Right lobe of liver (tissue), 6 donors: ENCODE measurements around the gene GEMIN4. TPM values are rescaled to one million over a fixed set of nuclear protein-coding genes. Genes with fewer than 3 reads are reported as not detected.

ENCODE experiments used
- ATAC-seq, 4 donors: fragments of 200-7000 bp; cut with Tn5 transposase; one replicate each; pipeline ENCODE4 v1.9.1; 2020; ENCODE audit warnings: mild to moderate bottlenecking in 4 of 4, moderate library complexity in 4 of 4
- DNase-seq, 3 donors: peaks; one replicate each; pipeline ENCODE4 v3.0.0-alpha.2; 2020
- H3K27ac ChIP-seq, 3 donors: fragments of 200-600 bp; one replicate each; pipeline ENCODE4 v1.8.0; 2022
- H3K27me3 ChIP-seq, 2 donors: fragments of 200-600 bp; one replicate each; pipeline ENCODE4 v1.8.0; 2022
- H3K36me3 ChIP-seq, 4 donors: fragments of 200-600 bp; sonication (generic) in 1 of 4; one replicate each; pipeline versions ENCODE4 v1.5.1 to v1.8.0; 2017 to 2022; ENCODE audit warnings: control low read depth in 1 of 4
- H3K4me1 ChIP-seq, 4 donors: fragments of 200-600 bp; sonication (generic) in 1 of 4; one replicate each; pipeline versions ENCODE4 v1.5.1 to v1.8.0; 2017 to 2022; ENCODE audit warnings: control low read depth in 1 of 4
- H3K4me3 ChIP-seq, 3 donors: fragments of 200-600 bp; one replicate each; pipeline ENCODE4 v1.8.0; 2022
- H3K9me3 ChIP-seq, 4 donors: fragments of 200-600 bp; sonication (generic) in 1 of 4; one replicate each; pipeline versions ENCODE4 v1.5.1 to v1.8.0; 2017 to 2022; ENCODE audit warnings: control low read depth in 1 of 4
- CTCF ChIP-seq, 4 donors: fragments of 200-600 bp in 3 of 4; fragments of 450-650 bp in 1 of 4; IDR thresholded peaks; one replicate each; pipeline versions ENCODE4 v1.5.1 to v1.8.0; 2016 to 2022; ENCODE audit warnings: antibody characterized with exemption in 4 of 4, mild to moderate bottlenecking in 2 of 4
- POLR2A ChIP-seq: fragments of 450-650 bp; IDR thresholded peaks from one replicate; pipeline ENCODE4 v1.6.1; 2017; ENCODE audit warnings: antibody characterized with exemption, mild to moderate bottlenecking
- WGBS: methylation state at CpG from one replicate; pipeline ENCODE4 v1.1.6; 2018; ENCODE audit warnings: low coverage, low lambda C conversion rate; ENCODE audit not compliant: insufficient coverage; ENCODE audit errors: missing lambda C conversion rate; 5-methylcytosine and 5-hydroxymethylcytosine counted together
- intact Hi-C, 2 donors: fragments of 100-400 bp; cut with DNase I; formaldehyde crosslinking; loops; one replicate each; pipeline versions ENCODE4 v1.11.2 to v1.14.1; 2022
- total RNA-seq, 6 experiments: library from RNA; depleted of rRNA in 2 of 6; stranded (reverse); fragments of >200 nt in 2 of 6; fragmentation: NEBNext Ultra II Directional in 3 of 6; extraction: Animal tissue kit (Norgen Biotek cat#: 25700) in 3 of 6; gene quantifications; one replicate each; pipeline versions ENCODE4 v1.1.0 to v1.2.4, GENCODE V29; 2016 to 2023
- donor health status: DM: no; HTN: yes; CAD: no.
- donor health status: DM: no; HTN: no; CAD: no.
- donor health status: DM: no; HTN: no; CAD: no.
- donor health status: DM: no; HTN: yes; CAD: no.
- donor health status: DM: no; HTN: yes; CAD: no.

GEMIN4 gene
- total RNA-seq, 6 experiments from 2014 or later: 7.1 to 10.1 (median 8.0) TPM

GRCh38 chr17:743139-743538 is 8.9 kb downstream of the GEMIN4 start:
- H3K27ac ChIP-seq: no peak overlapping the region
- H3K27me3 ChIP-seq: no peaks in the 10 kb centered on the region
- TF ChIP-seq POLR2A: no peak
- no peak for TF ChIP-seq CTCF (IDR thresholded peaks at IDR 0.05)
- ATAC-seq: no peak
- H3K36me3 ChIP-seq: peaks cover 0 to 20% (median 6%) of the 10 kb centered on the region in 4 donors
- intact Hi-C loops: no loop called here
- peaks cover 0 to 3% (median 0%) of the 10 kb centered on the region in 4 donors for H3K4me1 ChIP-seq
- no peak overlapping the region for H3K4me3 ChIP-seq
- no peak for DNase-seq
- 83% methylated on average over 2 of the region's 4 CpGs for WGBS
- H3K9me3 ChIP-seq: no peaks in the 10 kb centered on the region

DNA sequence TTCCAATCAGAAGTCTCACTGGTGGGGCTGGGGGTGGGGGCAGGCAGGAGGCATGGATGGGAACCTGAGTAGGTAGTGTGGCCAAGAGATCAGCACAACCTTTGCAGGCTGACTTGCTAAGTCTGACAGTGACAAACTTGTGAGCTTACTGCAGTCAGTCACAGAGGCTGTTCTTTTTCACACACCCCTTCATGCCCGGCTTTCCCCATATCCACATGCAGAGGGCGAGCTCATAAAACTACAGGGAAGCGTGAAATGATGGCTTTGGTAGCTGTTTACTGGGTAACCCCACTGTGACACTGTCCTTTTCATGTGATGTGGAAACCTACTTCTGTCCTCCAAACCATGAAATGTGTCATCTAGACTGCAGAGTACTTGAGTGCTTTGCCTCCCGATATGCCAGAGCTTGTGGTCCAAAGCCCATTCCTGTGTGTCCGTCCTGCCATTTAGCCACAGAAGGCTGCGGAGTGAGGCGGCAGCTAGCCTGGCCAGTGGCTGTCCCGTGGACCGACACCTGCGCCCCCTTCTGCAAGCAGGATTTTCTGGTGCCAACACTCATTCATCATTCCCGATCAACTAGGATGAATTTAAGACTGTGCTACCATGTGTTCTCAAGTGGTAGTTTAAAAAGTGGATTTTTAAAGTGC is 9.8 kb downstream of the GEMIN4 start:
- no peak overlapping the region for H3K27ac ChIP-seq
- WGBS: 93% methylated on average over 3 of the region's 11 CpGs
- TF ChIP-seq POLR2A: no peak
- TF ChIP-seq CTCF (IDR thresholded peaks at IDR 0.05): no peak
- H3K4me3 ChIP-seq: no peak overlapping the region
- ATAC-seq (no peak), DNase-seq (no peak)
- no peaks in the 10 kb centered on the region for H3K9me3 ChIP-seq
- intact Hi-C loops: no loop called here
- peaks cover 0 to 16% (median 3%) of the 10 kb centered on the region in 4 donors for H3K36me3 ChIP-seq
- H3K27me3 ChIP-seq: no peaks in the 10 kb centered on the region
- peaks cover 0 to 3% (median 0%) of the 10 kb centered on the region in 4 donors for H3K4me1 ChIP-seq

DNA sequence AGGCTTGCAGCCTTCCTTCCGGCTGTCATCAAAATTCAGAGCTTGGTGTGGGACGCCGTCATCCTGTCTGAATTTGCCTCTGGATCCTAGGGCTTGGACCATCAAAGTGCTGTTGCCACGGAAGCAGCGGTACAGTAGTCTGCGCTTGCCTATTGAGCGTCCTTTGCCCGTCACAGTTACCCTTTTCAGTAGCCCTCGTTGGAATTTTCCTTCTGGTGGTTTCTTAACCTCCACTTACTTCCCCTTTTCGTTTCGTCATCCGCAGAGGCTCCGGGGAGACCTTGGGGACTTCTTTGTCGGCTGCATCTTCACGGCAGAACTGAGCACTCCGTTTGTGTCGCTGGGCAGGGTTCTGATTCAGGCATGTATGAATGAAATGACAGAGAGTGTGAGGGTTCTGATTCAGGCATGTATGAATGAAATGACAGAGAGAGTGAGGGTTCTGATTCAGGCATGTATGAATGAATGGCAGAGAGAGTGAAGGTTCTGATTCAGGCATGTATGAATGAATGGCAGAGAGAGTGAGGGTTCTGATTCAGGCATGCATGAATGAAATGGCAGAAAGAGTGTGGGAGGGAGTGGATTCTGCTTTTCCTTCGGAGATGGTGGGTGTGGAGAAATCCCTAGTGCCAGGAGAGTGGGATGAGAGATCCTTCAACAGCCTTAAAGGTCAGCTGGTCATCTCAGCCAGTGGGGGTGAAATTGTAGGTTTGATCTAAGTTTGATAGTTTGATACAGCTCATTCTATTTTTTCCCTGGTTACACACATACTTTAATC is 11.6 kb downstream of the GEMIN4 start:
- TF ChIP-seq POLR2A (no peak), CTCF (IDR thresholded peaks at IDR 0.05) (no peak)
- ATAC-seq: peak in 3 of 4 donors; percentile 32 to 60 (median 58)
- WGBS: 57% methylated on average over 12 of the region's 18 CpGs
- no peak for DNase-seq
- intact Hi-C loops: no loop called here
- peaks cover 0 to 2% (median 0%) of the 10 kb centered on the region in 4 donors for H3K4me1 ChIP-seq
- no peak overlapping the region for H3K27ac ChIP-seq
- no peak overlapping the region for H3K4me3 ChIP-seq
- H3K9me3 ChIP-seq: no peaks in the 10 kb centered on the region
- H3K27me3 ChIP-seq: no peaks in the 10 kb centered on the region
- peaks cover 0 to 10% (median 2%) of the 10 kb centered on the region in 4 donors for H3K36me3 ChIP-seq

DNA sequence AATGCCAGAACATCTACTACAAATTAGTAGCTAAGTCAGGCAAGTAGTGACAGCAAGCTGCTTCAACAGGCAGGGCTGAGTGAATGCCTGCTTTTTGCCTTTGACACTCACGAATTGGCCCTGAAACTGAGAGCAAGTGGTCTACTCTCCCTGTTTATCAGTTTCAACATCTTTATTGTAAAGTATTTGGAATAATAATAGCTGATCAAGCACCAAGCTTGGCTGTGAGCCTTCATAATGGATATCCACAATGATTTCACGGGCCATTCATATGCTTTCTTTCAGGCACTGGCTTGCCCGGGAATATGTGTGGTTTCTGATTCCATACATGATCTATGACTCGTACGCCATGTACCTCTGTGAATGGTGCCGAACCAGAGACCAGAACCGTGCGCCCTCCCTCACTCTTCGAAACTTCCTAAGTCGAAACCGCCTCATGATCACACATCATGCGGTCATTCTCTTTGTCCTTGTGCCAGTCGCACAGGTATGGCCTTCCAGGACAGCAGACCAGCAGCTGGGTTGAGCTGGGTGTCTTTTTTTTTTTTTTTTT is 14.4 kb downstream of the GEMIN4 start:
- 96% methylated on average over 8 of the region's 13 CpGs for WGBS
- TF ChIP-seq POLR2A: no peak
- no peak for TF ChIP-seq CTCF (IDR thresholded peaks at IDR 0.05)
- Histone ChIP-seq H3K4me1 (no peaks in the 10 kb centered on the region), H3K36me3 (peaks cover 0 to 2% (median 0%) of the 10 kb centered on the region in 4 donors), H3K9me3 (no peaks in the 10 kb centered on the region), H3K27me3 (no peaks in the 10 kb centered on the region), H3K27ac (no peak overlapping the region), H3K4me3 (no peak overlapping the region)
- no peak for DNase-seq
- intact Hi-C loops: no loop called here
- no peak for ATAC-seq
